Measurements from ENCODE around the gene HDC.

HDC gene

DNA sequence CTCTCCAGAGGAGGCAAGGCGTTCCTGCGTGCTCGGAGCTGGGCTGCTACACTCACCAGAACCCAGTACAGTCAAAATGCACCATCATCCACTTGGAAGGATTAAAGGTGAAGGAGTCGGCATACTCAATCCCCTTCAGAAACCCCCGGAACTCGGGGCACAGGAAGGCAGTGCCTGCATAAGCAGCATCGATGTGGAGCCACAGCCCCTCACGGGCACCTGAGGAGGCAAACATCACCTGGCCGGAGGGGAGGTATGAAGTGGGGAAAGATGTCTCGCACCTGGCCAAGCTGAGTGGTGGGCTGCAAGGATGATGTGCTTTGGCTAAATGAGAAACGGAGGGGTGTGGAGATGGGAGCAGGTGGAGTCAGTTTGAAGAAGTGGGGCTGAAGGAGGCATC is 13.0 kb downstream of the HDC start:
- DNase-seq = no peak

DNA sequence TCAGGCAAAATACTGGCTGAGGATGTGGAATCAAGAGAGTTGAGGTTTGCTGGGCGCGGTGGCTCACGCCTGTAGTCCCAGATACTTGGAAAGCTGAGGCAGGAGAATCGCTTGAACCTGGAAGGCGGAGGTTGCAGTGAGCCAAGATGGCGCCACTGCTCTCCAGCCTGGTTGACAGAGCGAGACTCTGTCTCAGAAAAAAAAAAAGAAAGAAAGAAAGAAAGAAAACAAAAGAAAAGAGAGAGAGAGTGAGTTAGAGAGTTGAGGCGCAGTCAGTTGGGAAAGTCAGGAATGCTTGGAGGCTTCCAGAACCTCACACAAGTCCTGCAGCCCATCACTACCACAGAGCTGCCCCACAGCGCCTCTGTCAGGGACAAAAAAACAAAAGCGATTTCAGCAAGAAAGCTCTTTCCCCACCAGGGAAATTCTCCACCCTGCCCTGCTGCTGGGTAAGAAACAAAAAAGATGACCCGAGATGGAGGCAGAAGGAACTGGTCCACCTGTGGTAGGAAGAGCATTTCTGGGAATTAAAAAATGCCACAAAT is 13.8 kb downstream of the HDC start:
- no peak for DNase-seq

GRCh38 chr15:50250760-50251394 is 14.6 kb downstream of the HDC start:
- no peak for DNase-seq

- no peak for DNase-seq
Measured at GRCh38 chr15:50249704-50250103, 15.8 kb downstream of the HDC start.

GRCh38 chr15:50248994-50249582 is 16.4 kb downstream of the HDC start:
- no peak for DNase-seq

- DNase-seq = no peak
Measured at GRCh38 chr15:50247819-50248655, 17.5 kb downstream of the HDC start.

DNA sequence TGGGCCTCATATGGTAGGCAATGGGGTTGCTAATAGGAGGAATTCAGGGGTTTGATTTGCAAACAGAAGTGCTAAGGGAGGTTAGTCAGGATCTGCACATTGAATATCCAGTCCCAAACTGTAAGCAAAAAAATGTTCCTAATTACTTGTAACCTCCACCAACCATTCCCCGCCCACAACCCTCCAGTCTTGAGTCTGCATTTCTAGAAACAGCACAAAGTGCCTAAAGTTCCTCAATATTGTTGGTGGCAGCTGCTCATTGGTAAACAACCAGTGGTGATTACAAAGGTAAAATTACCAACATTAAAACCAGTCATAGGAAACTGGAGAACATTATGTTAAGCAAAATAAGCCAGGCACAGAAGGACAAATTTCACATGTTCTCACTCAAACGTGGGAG is 18.9 kb downstream of the HDC start:
- no peak for DNase-seq

- no peak for DNase-seq
Measured at GRCh38 chr15:50244959-50245624, 20.4 kb downstream of the HDC start.

- DNase-seq = no peak
Measured at GRCh38 chr15:50244153-50244552, 21.4 kb downstream of the HDC start.

DNA sequence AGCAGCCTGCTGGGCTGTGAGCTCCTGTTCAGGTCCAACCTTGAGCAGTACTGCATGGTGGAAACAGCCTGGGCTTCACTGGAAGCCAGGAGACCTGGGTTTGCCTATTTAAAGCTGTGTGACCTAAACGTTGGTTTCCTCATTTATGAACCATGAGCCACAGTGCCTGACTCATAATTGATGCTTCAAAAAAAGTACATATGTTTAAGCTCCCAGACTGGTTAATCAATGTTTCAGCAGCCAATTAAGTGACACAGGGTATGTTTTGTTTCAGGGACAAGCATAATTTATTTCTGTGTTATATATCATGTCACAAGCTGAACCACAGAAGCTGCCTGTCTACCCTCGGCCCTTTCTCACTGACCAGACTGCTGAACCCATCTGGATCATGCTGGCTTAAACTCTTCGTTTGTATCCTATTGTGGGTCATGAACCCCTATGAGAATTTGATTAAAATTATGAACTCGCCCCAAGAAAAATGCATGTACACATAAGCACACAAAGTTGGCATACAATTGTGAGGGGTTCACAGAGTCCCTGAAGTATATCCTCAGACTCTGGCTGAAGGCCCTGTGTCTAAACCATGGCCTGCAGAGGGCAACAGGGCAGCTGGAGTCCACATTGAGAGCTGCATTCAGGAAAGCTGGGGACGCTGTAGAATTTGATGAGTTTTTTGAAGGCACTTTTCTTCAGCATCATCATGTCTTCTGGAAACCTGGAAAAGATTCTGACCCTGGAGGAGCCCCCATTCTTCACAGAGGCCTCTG is 23.7 kb downstream of the HDC start:
- DNase-seq = no peak

- DNase-seq = no peak
Measured at GRCh38 chr15:50238255-50238654, 27.3 kb downstream of the HDC start.

GRCh38 chr15:50236433-50236832 is 29.1 kb downstream of the HDC start:
- DNase-seq = no peak

DNA sequence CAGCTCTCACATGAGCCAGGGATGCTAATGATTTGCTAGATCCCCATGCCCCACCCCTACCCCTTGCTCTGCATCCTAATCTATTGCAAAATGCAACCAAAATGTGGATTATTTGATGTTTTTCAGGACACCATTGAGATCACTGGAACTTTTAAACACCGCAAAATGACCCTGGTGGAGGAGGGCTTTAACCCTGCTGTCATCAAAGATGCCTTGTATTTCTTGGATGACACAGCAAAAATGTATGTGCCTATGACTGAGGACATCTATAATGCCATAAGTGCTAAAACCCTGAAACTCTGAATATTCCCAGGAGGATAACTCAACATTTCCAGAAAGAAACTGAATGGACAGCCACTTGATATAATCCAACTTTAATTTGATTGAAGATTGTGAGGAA is 29.7 kb downstream of the HDC start:
- no peak for DNase-seq

DNA sequence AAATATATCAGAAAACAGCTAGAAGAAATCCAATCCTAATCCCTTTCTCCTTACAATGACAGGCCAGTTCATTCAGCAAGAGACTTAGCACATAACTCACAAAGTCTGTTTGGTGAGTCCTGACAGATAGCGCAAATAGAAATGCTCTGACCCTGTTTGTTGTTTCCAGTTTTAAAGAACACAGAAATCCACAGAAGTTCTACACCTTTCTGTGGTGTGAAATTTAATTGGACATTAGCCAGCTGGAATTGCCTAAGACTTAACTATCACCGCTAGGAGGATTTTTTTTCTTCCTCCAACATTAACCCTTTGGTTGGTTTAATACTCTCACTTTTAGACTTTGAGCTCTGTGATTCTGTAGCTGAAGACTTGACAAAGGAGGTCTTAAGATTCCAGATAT is 30.8 kb downstream of the HDC start:
- DNase-seq = no peak

DNA sequence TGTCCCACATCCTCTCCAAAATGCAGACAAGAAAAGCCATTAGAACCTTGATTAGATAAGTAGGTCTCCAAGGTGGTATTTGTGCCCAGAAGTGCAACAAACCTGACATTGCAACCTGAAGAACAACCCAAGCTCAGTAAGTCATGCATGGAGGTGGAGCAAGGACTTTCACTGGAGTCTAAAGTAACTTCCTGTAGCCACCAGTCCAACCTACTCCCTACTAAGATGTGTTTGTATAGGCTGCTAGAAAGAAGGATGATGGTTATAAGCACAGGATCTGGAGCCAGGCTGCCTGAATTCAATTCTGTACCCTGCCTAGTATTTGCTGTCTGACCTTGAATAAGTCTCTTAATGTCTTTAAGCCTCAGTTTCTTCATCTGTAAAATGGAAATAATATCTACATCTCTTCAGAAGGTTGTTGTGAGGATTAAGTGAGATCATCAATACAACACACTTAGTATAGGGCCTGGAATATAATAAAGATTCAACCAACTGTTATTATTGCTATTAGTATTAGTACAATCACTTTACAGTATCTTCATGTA is 32.3 kb downstream of the HDC start:
- no peak for DNase-seq

GRCh38 chr15:50232791-50233190 is 32.7 kb downstream of the HDC start:
- DNase-seq = no peak

- DNase-seq = no peak
Measured at GRCh38 chr15:50231761-50232160, 33.8 kb downstream of the HDC start.

DNA sequence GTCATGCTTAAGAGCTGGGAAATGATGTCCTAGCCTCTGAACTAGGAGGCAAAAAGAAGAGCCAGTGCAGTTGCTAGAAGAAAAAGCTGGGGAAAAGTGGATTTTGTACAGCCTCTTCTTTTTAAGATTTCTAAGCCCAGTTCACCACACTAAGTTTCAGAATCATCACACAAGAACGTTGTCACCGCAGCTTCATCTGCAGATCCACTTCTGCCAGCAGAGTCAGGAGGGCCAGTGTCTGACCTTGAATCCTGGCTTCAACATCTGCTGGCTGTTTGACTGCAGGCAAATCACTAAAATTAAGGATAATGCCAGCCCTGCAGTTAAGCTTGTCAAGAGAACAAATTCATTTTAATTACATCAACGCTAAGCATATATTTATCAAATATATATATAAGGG is 36.2 kb downstream of the HDC start:
- no peak for DNase-seq

DNA sequence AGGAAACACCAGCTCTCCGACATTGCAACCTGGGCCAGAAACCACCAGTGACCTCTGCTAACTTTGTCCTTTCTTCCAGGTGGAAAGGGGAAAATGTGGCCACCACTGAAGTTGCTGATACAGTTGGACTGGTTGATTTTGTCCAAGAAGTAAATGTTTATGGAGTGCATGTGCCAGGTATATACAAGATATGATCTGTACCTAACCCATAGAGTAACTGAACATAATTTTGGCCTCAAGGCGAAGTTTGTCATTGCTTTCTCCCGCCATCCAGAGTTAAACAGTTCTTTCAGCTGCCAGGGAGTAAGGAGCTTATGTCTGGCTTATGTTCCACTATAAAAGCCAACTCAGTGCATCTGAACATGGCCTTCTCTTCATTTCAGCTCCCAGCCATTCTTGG is 36.7 kb downstream of the HDC start:
- DNase-seq = no peak

DNA sequence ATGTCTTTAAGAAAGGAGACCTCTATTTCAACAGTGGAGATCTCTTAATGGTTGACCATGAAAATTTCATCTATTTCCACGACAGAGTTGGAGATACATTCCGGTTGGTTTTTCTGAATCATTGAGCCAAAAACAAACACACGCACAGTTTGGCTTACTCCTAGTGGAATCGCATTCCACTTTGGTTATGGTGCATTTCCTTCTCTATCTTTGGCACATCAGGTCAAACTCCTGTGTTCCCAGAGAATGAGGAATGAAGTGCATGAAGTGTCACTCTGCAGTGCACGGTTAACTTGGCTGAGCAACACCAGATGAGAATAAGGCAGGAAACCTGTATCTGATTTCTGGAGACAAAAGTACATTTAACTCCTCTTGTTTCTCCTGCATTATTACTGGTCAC is 38.5 kb downstream of the HDC start:
- DNase-seq = no peak

DNA sequence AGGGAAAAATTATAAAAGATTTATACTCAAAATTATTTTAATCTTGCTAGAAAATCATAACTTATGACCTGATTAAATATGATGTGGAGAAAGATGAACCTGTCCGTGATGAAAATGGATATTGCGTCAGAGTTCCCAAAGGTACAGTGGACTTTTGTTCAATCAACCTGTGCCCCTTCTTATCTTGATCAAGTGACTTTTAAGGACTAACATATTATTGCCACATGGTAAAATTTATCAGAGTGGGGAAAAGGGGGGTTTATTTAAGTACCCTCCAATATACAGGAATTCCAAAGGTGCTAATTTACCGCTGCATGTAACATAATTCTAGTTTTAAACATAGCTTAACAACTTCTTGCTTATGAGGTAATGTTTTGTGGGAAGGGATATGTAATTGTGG is 39.6 kb downstream of the HDC start:
- no peak for DNase-seq

- no peak for DNase-seq
Measured at GRCh38 chr15:50225057-50225456, 40.5 kb downstream of the HDC start.
